IMR-90 (cell line): ENCODE measurements around the gene TMTC2. TPM values are rescaled to one million over a fixed set of nuclear protein-coding genes. Genes with fewer than 3 reads are reported as not detected.

Experiments
- ATAC-seq: fragments of 200-7000 bp; cut with Tn5 transposase; 2 replicates; pipeline ENCODE4 v1.9.1; 2020; ENCODE audit warnings: low read depth, mild to moderate bottlenecking, moderate library complexity
- BruUV-seq: library from RNA; stranded (reverse); fragments of 400-500 nt; replicated peaks from 2 replicates; lab custom pipeline; 2021; lab: Mats Ljungman, UMichigan
- CTCF ChIA-PET: fragments of 300-600 bp; formaldehyde crosslinking; extraction: SDS; loops from one replicate; lab custom pipeline; 2021; ENCODE audit warnings: antibody characterized with exemption; lab: Yijun Ruan, JAX
- POLR2A ChIA-PET: fragments of 300-600 bp; sonication (Branson Sonifier 250); formaldehyde crosslinking; loops from one replicate; lab custom pipeline; 2022; ENCODE audit warnings: antibody characterized with exemption; ENCODE audit not compliant: unreplicated experiment; lab: Charles Lee
- DNase-seq: peaks from one replicate; pipeline ENCODE4 v3.0.0; 2013
- H2AFZ ChIP-seq: replicated peaks from 2 replicates; pipeline ENCODE3; 2013; ENCODE audit warnings: low read length, mild to moderate bottlenecking; ENCODE audit not compliant: poor library complexity
- H2AK5ac ChIP-seq: 2 replicates; pipeline ENCODE4 v1.6.1; 2013; ENCODE audit warnings: low read depth, low read length, inconsistent platforms
- H2AK9ac ChIP-seq: replicated peaks from 2 replicates; pipeline ENCODE3; 2013; ENCODE audit warnings: mild to moderate bottlenecking, low read depth, low read length, moderate library complexity; ENCODE audit not compliant: poor library complexity
- H2BK120ac ChIP-seq: 2 replicates; pipeline ENCODE4 v1.6.1; 2013; ENCODE audit warnings: low read depth, low read length, inconsistent platforms
- H2BK15ac ChIP-seq: 3 replicates; pipeline ENCODE4 v1.6.1; 2013; ENCODE audit warnings: low read depth, low read length, inconsistent platforms
- H2BK20ac ChIP-seq: 2 replicates; pipeline ENCODE4 v1.6.1; 2013; ENCODE audit warnings: low read depth, mild to moderate bottlenecking, inconsistent platforms, low read length, moderate library complexity
- H2BK5ac ChIP-seq: 2 replicates; pipeline ENCODE4 v1.6.1; 2013; ENCODE audit warnings: mild to moderate bottlenecking, low read depth, low read length, inconsistent platforms; ENCODE audit not compliant: poor library complexity, severe bottlenecking
- H3K14ac ChIP-seq: replicated peaks from 2 replicates; pipeline ENCODE4 v1.6.1; 2013; ENCODE audit warnings: low read depth, low read length, inconsistent platforms
- H3K18ac ChIP-seq: 2 replicates; pipeline ENCODE4 v1.6.1; 2013; ENCODE audit warnings: low read depth, low read length, control low read depth
- H3K23ac ChIP-seq: 2 replicates; pipeline ENCODE4 v1.6.1; 2013; ENCODE audit warnings: low read depth, low read length, inconsistent platforms
- H3K27ac ChIP-seq: 2 replicates; pipeline ENCODE4 v1.5.1; 2013; ENCODE audit warnings: mild to moderate bottlenecking, control low read depth, low read length; ENCODE audit not compliant: insufficient read depth
- H3K27me3 ChIP-seq: 2 replicates; pipeline ENCODE4 v1.6.1; 2013; ENCODE audit warnings: low read length; ENCODE audit not compliant: control insufficient read depth, insufficient read depth
- H3K36me3 ChIP-seq: 2 replicates; pipeline ENCODE4 v1.6.1; 2013; ENCODE audit warnings: low read length, mixed read lengths; ENCODE audit not compliant: control insufficient read depth, insufficient read depth
- H3K4ac ChIP-seq: 2 replicates; pipeline ENCODE4 v1.6.1; 2013; ENCODE audit warnings: low read depth, low read length, inconsistent platforms
- H3K4me1 ChIP-seq: 2 replicates; pipeline ENCODE4 v1.6.1; 2013; ENCODE audit warnings: low read length, mixed read lengths; ENCODE audit not compliant: control insufficient read depth, insufficient read depth
- H3K4me2 ChIP-seq: 2 replicates; pipeline ENCODE4 v1.6.1; 2013; ENCODE audit warnings: low read depth, mild to moderate bottlenecking, control low read depth, low read length, moderate library complexity
- H3K4me3 ChIP-seq: 2 replicates; pipeline ENCODE4 v1.5.1; 2013; ENCODE audit warnings: low read depth, mild to moderate bottlenecking, control low read depth, low read length, moderate library complexity; ENCODE audit not compliant: insufficient read depth
- H3K56ac ChIP-seq: 2 replicates; pipeline ENCODE4 v1.6.1; 2013; ENCODE audit warnings: low read length, inconsistent platforms; ENCODE audit not compliant: insufficient read depth; ENCODE audit errors: extremely low read depth
- H3K79me1 ChIP-seq, 2 experiments: 2 replicates each; pipeline ENCODE4 v1.6.1; 2013; ENCODE audit warnings: low read length in 2 of 2, inconsistent platforms in 1 of 2, low read depth in 1 of 2
- H3K9ac ChIP-seq: 2 replicates; pipeline ENCODE4 v1.6.1; 2013; ENCODE audit warnings: low read depth, low read length, control low read depth
- H3K9me1 ChIP-seq: 2 replicates; pipeline ENCODE4 v1.6.1; 2013; ENCODE audit warnings: low read length, inconsistent platforms; ENCODE audit not compliant: insufficient read depth
- H3K9me3 ChIP-seq: 2 replicates; pipeline ENCODE4 v1.6.1; 2013; ENCODE audit warnings: low read length; ENCODE audit not compliant: control insufficient read depth, insufficient read depth
- H4K20me1 ChIP-seq: 2 replicates; pipeline ENCODE4 v1.6.1; 2013; ENCODE audit warnings: low read length, inconsistent platforms; ENCODE audit not compliant: insufficient read depth
- H4K5ac ChIP-seq: 2 replicates; pipeline ENCODE4 v1.6.1; 2013; ENCODE audit warnings: mild to moderate bottlenecking, low read depth, low read length, control low read depth
- H4K8ac ChIP-seq, 2 experiments: 2 replicates each; pipeline ENCODE4 v1.6.1; 2013; ENCODE audit warnings: low read depth in 2 of 2, low read length in 2 of 2, control low read depth in 1 of 2, inconsistent platforms in 1 of 2
- H4K91ac ChIP-seq: 2 replicates; pipeline ENCODE4 v1.6.1; 2013; ENCODE audit warnings: low read depth, low read length, inconsistent platforms; ENCODE audit not compliant: insufficient read depth
- BHLHE40 ChIP-seq: fragments of 150-350 bp; IDR thresholded peaks from 2 replicates; pipeline ENCODE4 v1.6.1; 2016; ENCODE audit warnings: mild to moderate bottlenecking, low read depth, low read length
- CEBPB ChIP-seq: IDR thresholded peaks from 2 replicates; pipeline ENCODE4 v1.6.1; 2012; ENCODE audit warnings: low read depth, low read length, improper control_type of control experiment
- CHD1 ChIP-seq: IDR thresholded peaks from 2 replicates; pipeline ENCODE4 v1.6.1; 2012; ENCODE audit warnings: low read depth, low read length, improper control_type of control experiment
- CTCF ChIP-seq: conservative IDR thresholded peaks from 2 replicates; pipeline ENCODE4 v1.5.1; 2012; ENCODE audit warnings: mild to moderate bottlenecking, low read depth, low read length, improper control_type of control experiment
- FOS ChIP-seq: fragments of 150-350 bp; IDR thresholded peaks from 2 replicates; pipeline ENCODE4 v1.6.1; 2016; ENCODE audit warnings: low read depth, low read length
- MAFK ChIP-seq: IDR thresholded peaks from 2 replicates; pipeline ENCODE4 v1.6.1; 2012; ENCODE audit warnings: low read depth, low read length, improper control_type of control experiment
- MAZ ChIP-seq: IDR thresholded peaks from 2 replicates; pipeline ENCODE4 v1.6.1; 2012; ENCODE audit warnings: low read depth, mild to moderate bottlenecking, low read length, improper control_type of control experiment, moderate library complexity, borderline replicate concordance
- MXI1 ChIP-seq: IDR thresholded peaks from 2 replicates; pipeline ENCODE4 v1.6.1; 2012; ENCODE audit warnings: low read depth, mild to moderate bottlenecking, low read length, moderate library complexity, borderline replicate concordance
- RAD21 ChIP-seq: IDR thresholded peaks from 2 replicates; pipeline ENCODE4 v1.6.1; 2012; ENCODE audit warnings: low read length, improper control_type of control experiment
- RCOR1 ChIP-seq: IDR thresholded peaks from 2 replicates; pipeline ENCODE4 v1.6.1; 2012; ENCODE audit warnings: mild to moderate bottlenecking, low read length, improper control_type of control experiment; ENCODE audit not compliant: insufficient replicate concordance
- RFX5 ChIP-seq: IDR thresholded peaks from 2 replicates; pipeline ENCODE4 v1.8.0; 2012; ENCODE audit warnings: low read depth, mild to moderate bottlenecking, low read length, moderate library complexity
- SMC3 ChIP-seq: fragments of 150-350 bp; IDR thresholded peaks from 2 replicates; pipeline ENCODE4 v1.6.1; 2016; ENCODE audit warnings: low read depth, mild to moderate bottlenecking, antibody characterized with exemption, low read length, moderate library complexity
- USF2 ChIP-seq: fragments of 150-350 bp; IDR thresholded peaks from 2 replicates; pipeline ENCODE4 v1.6.1; 2017; ENCODE audit warnings: mild to moderate bottlenecking, antibody characterized with exemption, low read length, low read depth
- WGBS, 2 experiments: methylation state at CpG; one replicate each; pipeline versions ENCODE4 v1.1.5 to v1.1.7; 2013; ENCODE audit warnings: missing lambda C conversion rate in 2 of 2; ENCODE audit not compliant: insufficient read length in 1 of 2; ENCODE audit errors: extremely low coverage in 2 of 2; 5-methylcytosine and 5-hydroxymethylcytosine counted together
- dilution Hi-C: fragments of 300-500 bp; cut with HindIII; formaldehyde crosslinking; loops from one replicate; pipeline ENCODE4 v1.14.3; 2018; ENCODE audit warnings: low sequenced_read_pairs; ENCODE audit not compliant: unreplicated experiment
- in situ Hi-C: fragments of 300-500 bp; cut with MboI; formaldehyde crosslinking; loops from 3 replicates; pipeline ENCODE4 v1.14.3; 2019; ENCODE audit warnings: low sequenced_read_pairs, inconsistent platforms, mixed read lengths
- intact Hi-C: fragments of 100-400 bp; cut with micrococcal nuclease; formaldehyde crosslinking; loops from 2 replicates; pipeline ENCODE4 v1.10.0; 2022
- polyA plus RNA-seq, 3 experiments: library from polyadenylated mRNA; depleted of rRNA; stranded (reverse); fragments of >200 nt; gene quantifications; 2 replicates each; pipeline ENCODE4 v1.2.3, GENCODE V29; 2012; ENCODE audit warnings: low replicate concordance in 1 of 3
- total RNA-seq: library from RNA; depleted of rRNA; stranded (reverse); fragments of >200 nt; gene quantifications from 2 replicates; pipeline ENCODE4 v1.2.3, GENCODE V29; 2012
- TF ChIP-seq, protein P1 (sequence below): fragments of 150-350 bp; IDR thresholded peaks from 2 replicates; pipeline ENCODE4 v1.6.1; 2016; ENCODE audit warnings: low read depth, mild to moderate bottlenecking, low read length, moderate library complexity, borderline replicate concordance

The TMTC2 gene
- total and polyA plus RNA-seq, 2 of the 4 experiments (the other 2 are of a cell fraction) = 0.56 to 1.4 TPM

DNA sequence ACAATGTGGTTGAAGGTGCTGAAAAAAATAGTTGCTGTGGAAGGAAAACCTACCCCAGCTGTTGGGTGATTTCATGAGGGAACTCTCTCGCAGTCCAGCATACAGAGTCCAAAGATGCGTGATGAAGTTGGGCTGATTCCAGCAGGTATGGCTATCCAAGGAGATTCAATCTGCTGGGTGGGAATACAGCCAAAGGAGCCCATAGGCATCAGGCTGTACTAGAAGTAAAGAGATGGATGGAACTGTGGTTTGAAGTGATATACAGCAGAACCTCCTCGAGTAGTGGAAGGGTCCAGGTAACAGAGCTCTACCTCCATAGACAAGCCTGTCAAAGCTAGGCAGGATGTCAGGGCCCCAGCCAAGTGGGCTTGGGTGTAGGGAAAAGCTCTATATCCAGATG is 11.5 kb upstream of the TMTC2 start:
- Histone ChIP-seq H3K4me2 (no peak overlapping the region), H3K27me3 (no peaks in the 10 kb centered on the region), H2AK5ac (no peak overlapping the region), H3K4me3 (no peak overlapping the region), H4K5ac (no peak overlapping the region), H3K18ac (no peak overlapping the region), H2BK20ac (no peak overlapping the region), H3K9me1 (no peaks in the 10 kb centered on the region), H3K36me3 (no peaks in the 10 kb centered on the region), H2BK15ac (no peak overlapping the region), H3K79me1 (no peaks in the 10 kb centered on the region), H2BK120ac (no peak overlapping the region), H3K14ac (no peak overlapping the region), H3K9ac (no peak overlapping the region), H3K23ac (no peak overlapping the region), H2AK9ac (no peak overlapping the region), H2AFZ (no peak overlapping the region), H3K4me1 (no peaks in the 10 kb centered on the region), H3K9me3 (no peaks in the 10 kb centered on the region), H3K27ac (no peak overlapping the region), H2BK5ac (no peak overlapping the region), H3K56ac (no peak overlapping the region), H4K20me1 (no peaks in the 10 kb centered on the region), H4K8ac (no peak overlapping the region), H3K4ac (no peak overlapping the region), H4K91ac (no peak overlapping the region)
- dilution Hi-C loops = no loop called here
- POLR2A ChIA-PET = no interaction called here
- in situ Hi-C loops = no loop called here
- BruUV-seq = no TSS peak
- DNase-seq (no peak), ATAC-seq (no peak)
- WGBS, 2 experiments = no CpG with 5 or more reads among the region's 3 CpGs
- CTCF ChIA-PET = interaction anchor here (2.7 kb wide), 1 partner anchor 11 kb away, joined by 12 read pairs; the partner anchor contains the start of gene TMTC2
- intact Hi-C loops = no loop called here
- TF ChIP-seq FOS = no peak
- TF ChIP-seq RFX5 = no peak
- no peak for TF ChIP-seq BHLHE40
- no peak for TF ChIP-seq RCOR1
- TF ChIP-seq MXI1 = no peak
- no peak for TF ChIP-seq SMC3
- TF ChIP-seq MAZ = no peak
- no peak for TF ChIP-seq USF2
- TF ChIP-seq, protein P1, sequence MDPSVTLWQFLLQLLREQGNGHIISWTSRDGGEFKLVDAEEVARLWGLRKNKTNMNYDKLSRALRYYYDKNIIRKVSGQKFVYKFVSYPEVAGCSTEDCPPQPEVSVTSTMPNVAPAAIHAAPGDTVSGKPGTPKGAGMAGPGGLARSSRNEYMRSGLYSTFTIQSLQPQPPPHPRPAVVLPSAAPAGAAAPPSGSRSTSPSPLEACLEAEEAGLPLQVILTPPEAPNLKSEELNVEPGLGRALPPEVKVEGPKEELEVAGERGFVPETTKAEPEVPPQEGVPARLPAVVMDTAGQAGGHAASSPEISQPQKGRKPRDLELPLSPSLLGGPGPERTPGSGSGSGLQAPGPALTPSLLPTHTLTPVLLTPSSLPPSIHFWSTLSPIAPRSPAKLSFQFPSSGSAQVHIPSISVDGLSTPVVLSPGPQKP = no peak
- TF ChIP-seq CEBPB = no peak
- TF ChIP-seq CHD1 = no peak
- no peak for TF ChIP-seq RAD21
- TF ChIP-seq MAFK = no peak
- TF ChIP-seq CTCF = no peak
